Gastrocnemius medialis (tissue), 4 donors: ENCODE data around the gene MT1G.

Source experiments
- POLR2A ChIP-seq, 2 donors: fragments of 450-650 bp; IDR thresholded peaks; one replicate each; pipeline ENCODE4 v1.6.1; 2017; ENCODE audit warnings: antibody characterized with exemption in 2 of 2, mild to moderate bottlenecking in 2 of 2, moderate library complexity in 2 of 2
- TF ChIP-seq, protein P1 (sequence below), 5 experiments: fragments of 450-650 bp in 3 of 5; fragments of 200-600 bp in 2 of 5; sonication (generic) in 2 of 5; IDR thresholded peaks in 4 of 5; conservative IDR thresholded peaks in 1 of 5; 1 replicate in 4 of 5; 2 replicates in 1 of 5; pipeline ENCODE4 v1.5.1; 2016 to 2019; ENCODE audit warnings: antibody characterized with exemption in 5 of 5, mild to moderate bottlenecking in 3 of 5, moderate library complexity in 3 of 5

DNA sequence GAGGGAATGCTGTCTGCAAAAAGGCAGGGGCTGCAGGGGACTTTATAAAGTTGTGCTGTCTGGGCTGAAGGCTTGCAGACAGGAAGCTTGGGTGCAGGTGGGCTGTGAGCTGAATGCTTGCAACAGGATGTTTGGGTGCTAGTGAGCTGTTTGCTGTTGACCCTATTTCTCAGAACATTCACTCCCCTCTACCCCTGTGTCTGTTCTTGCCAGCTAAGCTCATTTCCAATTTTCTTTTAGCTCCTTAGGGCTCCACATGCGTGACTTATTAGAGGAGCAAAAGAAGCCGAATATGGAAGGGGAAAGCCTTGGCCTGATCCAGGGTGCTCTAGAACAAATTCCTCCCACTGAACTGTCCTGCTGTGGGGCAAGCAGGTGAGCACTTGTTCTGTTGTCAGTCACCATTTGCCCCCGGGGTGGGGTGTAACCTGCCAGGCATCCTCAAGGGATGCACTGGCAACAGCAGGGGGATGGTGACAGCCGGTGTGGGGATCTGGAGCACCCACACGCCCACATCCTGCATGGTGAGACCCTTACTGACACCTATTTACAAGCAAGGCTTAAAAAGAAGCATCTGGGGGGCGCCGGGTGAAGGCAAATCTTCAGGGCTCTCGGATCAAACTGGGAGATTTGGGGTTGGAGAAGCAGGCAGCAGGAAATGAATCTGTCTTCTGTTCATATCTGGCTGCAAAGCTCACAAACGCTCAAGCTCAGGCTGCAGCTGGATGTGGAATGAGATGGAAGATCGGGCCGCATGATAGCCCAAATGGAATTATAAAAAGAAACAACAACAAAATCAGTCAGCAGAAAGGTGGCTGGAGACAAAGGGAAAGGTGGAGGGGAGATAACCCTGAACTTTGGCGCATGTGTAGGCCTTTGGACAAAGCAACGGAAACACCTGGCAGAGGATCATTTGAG lies 40.9 kb upstream of the MT1G start:
- TF ChIP-seq, protein P1, sequence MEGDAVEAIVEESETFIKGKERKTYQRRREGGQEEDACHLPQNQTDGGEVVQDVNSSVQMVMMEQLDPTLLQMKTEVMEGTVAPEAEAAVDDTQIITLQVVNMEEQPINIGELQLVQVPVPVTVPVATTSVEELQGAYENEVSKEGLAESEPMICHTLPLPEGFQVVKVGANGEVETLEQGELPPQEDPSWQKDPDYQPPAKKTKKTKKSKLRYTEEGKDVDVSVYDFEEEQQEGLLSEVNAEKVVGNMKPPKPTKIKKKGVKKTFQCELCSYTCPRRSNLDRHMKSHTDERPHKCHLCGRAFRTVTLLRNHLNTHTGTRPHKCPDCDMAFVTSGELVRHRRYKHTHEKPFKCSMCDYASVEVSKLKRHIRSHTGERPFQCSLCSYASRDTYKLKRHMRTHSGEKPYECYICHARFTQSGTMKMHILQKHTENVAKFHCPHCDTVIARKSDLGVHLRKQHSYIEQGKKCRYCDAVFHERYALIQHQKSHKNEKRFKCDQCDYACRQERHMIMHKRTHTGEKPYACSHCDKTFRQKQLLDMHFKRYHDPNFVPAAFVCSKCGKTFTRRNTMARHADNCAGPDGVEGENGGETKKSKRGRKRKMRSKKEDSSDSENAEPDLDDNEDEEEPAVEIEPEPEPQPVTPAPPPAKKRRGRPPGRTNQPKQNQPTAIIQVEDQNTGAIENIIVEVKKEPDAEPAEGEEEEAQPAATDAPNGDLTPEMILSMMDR (IDR thresholded peaks at IDR 0.05 in 4 of 5, conservative IDR thresholded peaks at IDR 0.05 in 1 of 5) = no peak
- no peak for TF ChIP-seq POLR2A (IDR thresholded peaks at IDR 0.05)
